ENCODE results near the gene EMILIN2.
A peak's percentile ranks its signal among the peaks of the same experiment; 100 is the strongest.
"Not testable (repeated sequence)": the region's sequence is repeated elsewhere in the genome, so short reads cannot be mapped to it uniquely, and the experiment has no call there.

The EMILIN2 gene

DNA sequence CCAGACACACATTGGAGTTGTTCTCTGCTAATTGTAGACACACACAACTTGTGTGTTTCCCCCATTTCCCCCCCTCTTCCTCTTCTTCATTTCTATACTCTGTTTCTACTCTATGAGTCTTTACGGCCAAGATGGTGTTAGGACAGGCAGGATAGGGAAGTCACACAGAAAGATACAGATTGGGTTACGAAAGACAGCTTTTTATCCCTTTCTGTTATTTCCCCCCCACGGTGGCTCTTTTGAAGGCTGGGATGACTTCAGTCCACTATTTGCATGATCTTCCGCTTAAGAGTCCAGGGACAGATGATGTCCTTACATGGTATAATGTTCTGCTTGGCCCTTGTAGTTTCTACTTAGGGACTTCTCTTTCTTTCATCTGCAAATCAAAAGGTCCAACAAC lies 1.6 kb upstream of the EMILIN2 start:
- DNase-seq (ENCODE audit: low read depth in 2 of 2), result no peak

DNA sequence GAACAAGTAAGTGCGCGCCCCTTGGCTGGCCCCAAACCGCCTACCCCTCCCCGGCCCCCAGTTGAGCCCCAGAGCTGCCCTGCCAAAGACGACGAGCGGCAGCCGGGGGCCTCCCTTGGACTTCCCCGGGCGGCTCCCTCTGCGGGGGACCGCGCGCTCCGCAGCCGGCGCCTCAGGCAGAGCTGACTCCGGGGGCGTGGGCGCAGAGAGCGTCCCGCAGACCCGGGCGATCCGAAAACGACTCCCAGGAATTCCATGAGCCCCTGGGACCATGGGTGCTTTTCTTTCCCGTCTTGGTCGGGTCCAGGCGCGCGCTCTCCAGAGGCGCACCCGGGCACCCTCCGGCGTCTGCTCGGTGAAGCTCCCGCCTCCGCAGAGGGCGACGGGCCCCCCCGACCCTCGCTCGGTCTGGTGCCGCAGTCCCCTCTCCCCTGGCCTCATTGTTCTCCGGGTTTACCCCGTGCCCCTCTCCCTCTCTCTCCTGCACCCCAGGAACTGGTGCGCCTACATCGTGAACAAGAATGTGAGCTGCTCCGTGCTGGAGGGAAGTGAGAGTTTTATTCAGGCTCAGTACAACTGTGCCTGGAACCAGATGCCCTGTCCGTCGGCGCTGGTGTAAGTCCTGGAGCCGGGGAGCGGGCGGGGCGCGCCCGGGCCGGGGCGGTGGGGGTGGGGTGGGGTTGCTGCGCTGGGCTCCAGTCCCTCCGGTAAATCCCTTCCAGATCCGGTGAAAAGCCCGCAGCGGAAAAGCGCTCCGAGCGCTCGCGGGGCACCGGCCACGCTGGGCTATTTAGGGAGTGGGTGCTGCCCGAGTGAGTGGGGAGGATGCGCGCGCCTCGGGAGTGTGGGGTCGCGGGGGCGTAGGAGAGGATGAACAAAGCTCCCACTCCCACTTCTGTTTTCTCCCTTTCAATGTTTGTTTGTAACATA lies 776 bp downstream of the EMILIN2 start:
- peak; percentile 29 for DNase-seq (ENCODE audit: low read depth in 2 of 2)

DNA sequence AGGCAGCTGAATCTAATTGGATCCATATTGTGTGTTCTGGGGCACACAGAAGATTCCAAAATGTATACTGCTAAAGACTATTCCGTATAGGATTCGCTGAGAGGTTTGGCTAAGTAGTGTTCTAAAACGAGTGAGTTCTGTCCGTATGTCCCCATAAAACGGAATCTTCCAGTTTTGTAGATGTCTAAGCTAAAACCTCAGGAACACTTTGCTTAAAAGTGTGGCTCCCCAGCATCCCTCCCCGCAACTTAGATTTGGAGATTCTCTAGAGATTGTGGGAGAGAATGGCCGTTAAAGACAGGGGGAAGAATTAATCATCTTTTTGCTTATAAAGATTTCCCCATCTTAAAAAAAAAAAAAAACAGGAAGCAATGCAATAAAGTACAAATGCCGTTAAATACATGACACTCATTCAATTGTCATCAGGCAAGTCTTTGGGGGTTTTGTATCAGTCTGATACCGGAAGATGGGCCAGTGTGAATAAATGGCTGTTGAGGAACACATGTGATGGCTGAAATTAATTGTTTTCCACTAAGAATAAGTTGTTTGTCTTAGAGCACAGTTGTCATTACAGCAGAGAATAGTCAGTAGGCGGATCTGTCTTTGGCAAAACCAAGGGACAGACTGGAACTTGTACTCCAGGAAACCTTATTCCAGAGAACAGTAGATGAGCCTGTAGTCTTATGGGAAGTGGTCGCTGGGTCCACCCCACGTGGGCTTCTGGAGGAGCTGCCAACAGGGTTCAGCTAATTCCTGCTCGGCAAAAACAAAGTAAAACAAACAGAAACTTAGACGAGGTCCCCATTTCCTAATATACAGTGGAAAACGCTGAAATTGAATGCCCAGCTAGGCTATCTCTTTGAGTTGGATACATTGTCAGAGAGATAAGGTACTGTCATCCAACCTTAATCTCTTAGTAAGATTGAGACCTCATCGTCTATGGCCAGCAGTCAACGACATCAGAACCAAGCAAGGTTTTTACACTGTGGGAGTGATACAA lies 1.7 kb downstream of the EMILIN2 start:
- DNase-seq (ENCODE audit: low read depth in 2 of 2), result no peak

DNA sequence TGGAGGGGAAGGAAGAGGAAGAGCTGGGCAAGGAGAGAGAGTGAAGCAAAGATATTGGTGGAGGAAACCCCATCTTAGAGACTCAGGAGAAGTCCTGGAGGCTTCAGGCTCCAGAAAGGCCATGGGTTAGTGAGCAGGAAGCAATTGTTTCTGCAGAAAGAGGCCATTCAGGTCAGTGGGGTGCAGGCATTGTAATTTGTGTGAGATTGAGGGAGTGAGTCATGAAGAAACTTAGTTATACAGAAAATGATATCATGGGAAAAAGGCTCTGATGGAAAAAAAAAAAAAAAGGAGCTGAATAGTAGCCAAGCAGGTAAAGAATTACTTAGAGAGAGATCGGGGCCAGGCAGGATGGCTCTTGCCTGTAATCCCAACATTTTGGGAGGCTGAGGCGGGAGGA lies 4.0 kb downstream of the EMILIN2 start:
- DNase-seq (ENCODE audit: low read depth in 2 of 2), result no peak

- DNase-seq (ENCODE audit: low read depth in 2 of 2), result no peak
Measured at GRCh38 chr18:2851771-2852170, 5.0 kb downstream of the EMILIN2 start.

- not testable (repeated sequence) for DNase-seq (ENCODE audit: low read depth in 2 of 2)
Measured at GRCh38 chr18:2852460-2852859, 5.7 kb downstream of the EMILIN2 start.

DNA sequence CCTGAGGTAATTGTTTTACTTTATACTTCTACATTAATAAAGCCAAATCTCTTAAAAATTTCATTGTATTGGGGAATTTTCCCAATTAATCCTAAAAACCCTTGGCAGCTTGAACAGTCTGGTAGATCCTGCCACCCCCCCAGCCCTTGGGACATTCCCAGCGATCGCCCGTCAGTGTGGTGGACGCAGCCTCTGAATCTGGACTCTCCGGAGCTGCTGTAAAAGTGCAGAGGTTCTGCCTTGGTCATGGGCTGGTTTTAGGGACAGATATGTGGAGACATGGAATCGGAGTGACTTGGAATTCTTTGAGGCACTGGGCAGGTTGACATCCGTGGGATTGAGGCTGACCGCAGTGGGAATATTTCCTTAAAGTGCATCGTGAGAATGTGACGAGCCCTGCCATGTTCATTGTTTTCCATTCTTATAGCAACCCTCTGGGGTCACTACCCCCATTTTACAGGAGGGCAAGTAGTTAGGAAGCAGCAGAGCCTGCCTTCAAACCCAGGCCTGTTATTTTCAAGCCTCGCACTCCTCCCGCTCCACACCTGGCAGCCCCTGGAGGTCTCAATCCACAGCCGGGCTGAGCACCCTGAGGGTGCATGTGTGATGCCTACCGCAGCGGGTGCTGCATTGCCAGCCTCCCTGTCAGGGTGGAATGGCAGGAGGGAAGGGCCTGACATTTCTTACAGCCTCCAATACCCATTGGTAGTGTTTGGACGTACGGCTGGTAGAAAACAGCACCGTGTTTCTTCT lies 6.5 kb downstream of the EMILIN2 start:
- DNase-seq (ENCODE audit: low read depth in 2 of 2), result no peak

GRCh38 chr18:2853926-2854664 lies 7.3 kb downstream of the EMILIN2 start:
- no peak for DNase-seq (ENCODE audit: low read depth in 2 of 2)

DNA sequence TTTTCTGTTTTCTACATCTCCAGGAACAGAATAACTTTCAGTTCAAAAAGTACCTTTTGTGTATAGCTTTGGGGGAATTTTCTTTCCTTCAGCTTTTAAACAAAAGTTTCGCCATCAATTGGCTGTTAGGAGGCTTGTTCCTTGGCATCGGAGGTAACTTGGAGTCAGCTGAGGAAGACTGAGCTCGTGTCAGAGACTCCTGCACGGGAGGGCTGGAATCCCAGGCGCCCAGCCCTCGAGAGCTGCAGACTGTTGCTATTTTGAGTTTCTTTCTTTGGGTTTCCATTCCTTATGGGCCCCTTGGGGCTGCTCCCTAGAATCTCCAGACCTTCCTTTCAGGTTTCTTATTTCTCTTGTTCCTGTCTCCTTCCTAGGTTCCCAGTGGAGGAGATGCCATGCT lies 8.1 kb downstream of the EMILIN2 start:
- DNase-seq (ENCODE audit: low read depth in 2 of 2), result no peak

- DNase-seq (ENCODE audit: low read depth in 2 of 2), result no peak
Measured at GRCh38 chr18:2855560-2856350, 8.9 kb downstream of the EMILIN2 start.

- DNase-seq (ENCODE audit: low read depth in 2 of 2), result no peak
Measured at GRCh38 chr18:2856547-2857170, 9.9 kb downstream of the EMILIN2 start.

- no peak for DNase-seq (ENCODE audit: low read depth in 2 of 2)
Measured at GRCh38 chr18:2857491-2858131, 10.8 kb downstream of the EMILIN2 start.

- not testable (repeated sequence) for DNase-seq (ENCODE audit: low read depth in 2 of 2)
Measured at GRCh38 chr18:2860397-2860796, 13.6 kb downstream of the EMILIN2 start.

DNA sequence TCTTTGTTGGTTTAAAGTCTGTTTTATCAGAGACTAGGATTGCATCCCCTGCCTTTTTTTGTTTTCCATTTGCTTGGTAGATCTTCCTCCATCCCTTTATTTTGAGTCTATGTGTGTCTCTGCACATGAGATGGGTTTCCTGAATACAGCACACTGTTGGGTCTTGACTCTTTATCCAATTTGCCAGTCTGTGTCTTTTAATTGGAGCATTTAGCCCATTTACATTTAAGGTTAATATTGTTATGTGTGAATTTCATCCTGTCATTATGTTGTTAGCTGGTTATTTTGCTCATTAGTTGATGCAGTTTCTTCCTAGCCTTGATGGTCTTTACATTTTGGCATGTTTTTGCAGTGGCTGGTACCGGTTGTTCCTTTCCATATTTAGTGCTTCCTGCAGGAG lies 17.2 kb downstream of the EMILIN2 start:
- not testable (repeated sequence) for DNase-seq (ENCODE audit: low read depth in 2 of 2)

DNA sequence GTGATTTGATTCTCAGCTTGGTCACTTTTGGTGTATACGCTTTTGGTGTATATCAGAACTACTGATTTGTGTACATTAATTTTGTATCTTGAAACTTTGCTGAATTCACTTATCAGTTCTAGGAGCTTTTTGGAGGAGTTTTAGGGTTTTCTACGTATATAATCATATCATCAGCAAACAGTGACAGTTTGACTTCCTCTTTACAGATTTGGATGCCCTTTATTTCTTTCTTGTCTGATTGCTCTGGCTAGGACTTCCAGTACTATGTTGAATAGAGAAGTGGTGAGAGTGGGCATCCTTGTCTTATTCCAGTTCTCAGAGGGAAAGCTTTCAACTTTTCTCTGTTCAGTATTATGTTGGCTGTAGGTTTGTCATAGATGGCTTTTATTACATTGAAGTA lies 19.7 kb downstream of the EMILIN2 start:
- not testable (repeated sequence) for DNase-seq (ENCODE audit: low read depth in 2 of 2)

- no peak for DNase-seq (ENCODE audit: low read depth in 2 of 2)
Measured at GRCh38 chr18:2869207-2869606, 22.4 kb downstream of the EMILIN2 start.

DNA sequence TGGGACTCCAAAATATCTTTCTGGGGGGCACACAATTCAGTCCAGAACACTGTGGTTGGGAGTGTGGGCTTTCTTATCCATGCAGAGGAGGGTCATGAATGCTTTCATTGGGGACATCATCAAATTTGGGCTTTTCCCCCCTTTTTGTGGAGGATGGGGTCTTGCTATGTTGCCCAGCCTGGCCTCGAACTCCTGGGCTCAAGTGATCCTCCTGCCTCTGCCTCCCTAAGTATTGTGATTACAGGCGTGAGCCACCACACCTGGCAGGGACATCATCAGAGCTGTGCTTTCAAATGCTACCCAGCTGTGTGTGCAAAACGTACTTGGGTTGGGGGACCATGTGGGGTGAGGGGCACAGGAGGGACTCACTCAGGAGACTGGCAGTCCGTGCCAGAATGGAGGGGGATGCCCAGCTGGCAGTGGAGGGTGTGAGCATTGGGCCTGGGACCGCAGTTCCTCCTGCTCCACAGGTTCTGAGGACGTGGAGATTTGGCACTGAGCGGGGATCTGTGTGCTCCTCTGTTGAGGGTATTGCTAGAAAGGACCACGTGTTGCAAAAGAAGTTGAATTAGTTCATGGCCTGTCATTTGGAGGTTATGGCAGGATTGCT lies 24.4 kb downstream of the EMILIN2 start:
- DNase-seq (ENCODE audit: low read depth in 2 of 2), result no peak

DNA sequence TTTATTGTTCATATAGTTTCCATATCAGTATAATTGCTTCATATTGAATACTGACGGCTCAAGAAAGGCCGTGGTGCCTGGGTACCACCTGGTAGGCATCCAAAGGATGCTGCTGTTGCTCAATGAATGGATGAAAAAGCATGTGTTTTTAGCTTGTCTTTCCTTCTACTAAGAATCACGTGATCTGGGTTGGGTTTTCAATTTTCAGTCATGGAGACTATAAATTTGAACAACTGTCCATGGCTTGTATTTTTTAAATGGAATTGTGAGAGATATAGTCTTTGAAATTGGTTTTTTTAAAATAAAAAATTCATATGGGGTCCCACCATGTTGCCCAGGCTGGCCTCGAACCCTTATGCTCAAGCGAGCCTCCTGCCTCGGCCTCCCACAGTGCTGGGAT lies 25.3 kb downstream of the EMILIN2 start:
- DNase-seq (ENCODE audit: low read depth in 2 of 2), result no peak

DNA sequence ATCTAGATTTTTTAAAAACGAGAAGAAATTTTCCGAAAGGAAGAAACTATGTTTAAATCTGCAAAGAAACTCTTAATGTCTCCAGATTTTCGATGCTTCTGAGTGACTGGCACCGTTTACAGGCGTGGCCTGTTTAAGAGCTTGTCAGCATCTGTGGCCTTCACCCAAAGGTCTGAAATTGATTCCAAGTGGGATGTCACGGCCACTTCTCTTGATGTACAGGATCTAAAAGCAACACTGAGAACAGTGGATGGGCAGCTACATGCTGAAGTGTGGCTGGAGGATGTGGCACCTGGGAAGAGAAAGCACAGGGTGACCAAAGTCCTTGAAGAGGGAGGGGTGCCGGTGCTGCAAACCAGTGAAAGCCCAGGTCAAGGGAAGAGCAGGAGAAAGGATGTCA lies 28.0 kb downstream of the EMILIN2 start:
- DNase-seq (ENCODE audit: low read depth in 2 of 2), result no peak

All from stimulated activated CD8-positive, alpha-beta memory T cell treated with anti-CD3 and anti-CD28 coated beads, Interleukin-15, amount 100 ng/mL, for 48 hours (primary cell).